ENCODE data around the gene SPIN3. TPM values are rescaled to one million over a fixed set of nuclear protein-coding genes. Genes with fewer than 3 reads are reported as not detected.
A peak's percentile ranks its signal among the peaks of the same experiment; 100 is the strongest.
"Not testable (repeated sequence)": the region's sequence is repeated elsewhere in the genome, so short reads cannot be mapped to it uniquely, and the experiment has no call there.

Gene SPIN3
- 6.3 TPM for total RNA-seq

DNA sequence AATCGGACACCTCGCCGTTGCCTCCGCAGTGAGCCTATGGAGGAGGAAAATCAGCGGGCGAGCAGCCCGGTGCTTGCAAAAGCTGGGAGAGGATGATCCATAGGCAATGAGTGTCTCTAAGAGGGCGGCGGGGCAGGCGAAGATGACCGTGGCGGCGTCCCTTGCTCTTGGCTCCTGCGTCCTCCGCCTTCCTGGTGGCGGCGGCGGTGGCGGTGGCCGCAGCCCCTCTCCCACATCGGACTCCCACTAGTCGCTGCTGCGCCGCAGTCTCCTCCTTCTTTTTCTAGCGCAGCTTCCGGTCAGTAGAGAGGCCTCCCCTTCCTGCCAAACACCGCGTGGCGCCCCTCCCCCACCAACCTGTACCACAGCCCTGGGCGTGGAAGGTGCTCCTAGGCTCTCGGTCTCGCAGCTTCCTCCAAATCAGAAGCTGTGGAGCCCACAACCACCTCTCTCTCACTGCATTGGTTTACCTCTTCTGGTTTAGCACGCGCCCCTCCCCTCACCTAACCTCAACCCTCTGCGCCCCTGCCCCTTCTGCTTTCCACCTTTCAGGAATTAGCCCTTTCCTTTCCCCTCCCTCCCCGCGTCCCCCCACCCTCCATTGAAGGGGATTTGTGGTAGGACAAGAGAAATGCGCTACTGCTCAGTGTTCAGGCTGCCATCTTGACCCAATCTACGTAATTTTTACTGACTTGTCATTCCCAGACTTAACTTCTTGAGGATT, at the start of gene SPIN3:
Gene SPIN3 (minus strand): TSS at position 271 of the 724 bp plus-strand sequence. CDS start 594 bp downstream, outside the sequence.
- peak; percentile 91 for ATAC-seq

GRCh38 chrX:57044245-57044644, 48.9 kb upstream of the SPIN3 start:
- no peak for ATAC-seq

DNA sequence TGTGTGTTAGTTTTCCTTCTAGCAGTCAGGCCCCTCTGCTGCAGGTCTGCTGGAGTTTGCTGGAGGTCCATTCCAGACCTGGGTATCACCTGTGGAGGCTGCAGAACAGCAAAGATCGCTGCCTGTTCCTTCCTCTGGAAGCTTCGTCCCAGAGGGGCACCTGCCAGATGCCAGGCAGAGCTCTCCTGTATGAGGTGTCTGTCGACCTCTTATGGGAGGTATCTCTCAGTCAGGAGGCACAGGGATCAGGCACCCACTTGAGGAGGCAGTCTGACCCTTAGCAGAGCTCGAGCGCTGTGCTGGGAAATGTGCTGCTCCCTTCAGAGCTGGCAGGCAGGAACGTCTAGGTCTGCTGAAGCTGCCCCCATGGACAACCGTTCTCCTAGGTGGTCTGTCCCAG, 41.9 kb upstream of the SPIN3 start:
- ATAC-seq, result not testable (repeated sequence)

DNA sequence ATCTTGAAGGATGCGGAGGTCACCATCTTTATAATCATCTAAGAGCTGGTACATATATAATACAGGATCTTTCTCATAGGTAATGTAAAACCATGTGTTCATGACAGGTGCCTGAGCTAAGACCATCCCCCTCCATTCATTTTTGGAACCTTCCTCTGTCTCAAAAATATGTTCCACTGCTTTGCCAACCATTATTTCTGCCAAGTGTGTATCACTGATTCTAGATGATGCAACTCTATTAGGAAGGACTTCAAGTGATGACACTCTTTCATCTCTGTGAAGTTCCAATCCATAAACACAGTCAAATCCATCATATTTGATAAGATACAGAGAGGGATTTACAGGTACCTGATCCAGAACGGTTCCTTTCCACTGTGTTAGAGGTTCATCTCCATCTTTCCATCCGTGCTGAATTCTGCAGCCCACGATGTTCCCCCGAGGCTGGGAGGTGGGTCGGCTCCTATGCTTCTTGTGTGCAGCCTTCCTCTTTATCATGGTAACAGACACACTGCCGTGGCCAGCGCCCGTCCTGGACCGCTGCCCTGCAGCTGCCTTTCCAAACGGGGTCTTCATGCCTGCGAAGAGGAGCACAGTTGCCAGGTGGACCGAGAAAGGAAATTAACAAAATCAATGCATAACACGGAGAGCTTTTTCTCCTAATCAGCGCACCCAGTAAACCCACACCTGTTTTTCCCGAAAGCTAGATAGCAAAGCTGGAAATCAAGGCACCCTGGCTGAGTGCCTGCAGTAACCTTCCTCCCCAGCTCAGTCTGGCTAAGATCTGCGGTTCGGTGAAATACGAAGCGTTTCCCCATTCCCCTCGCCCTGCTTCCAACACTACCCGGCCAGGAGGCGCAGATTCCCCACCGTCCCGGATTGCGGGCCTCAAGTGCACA, 718 bp downstream of the SPIN3 start:
- no peak for ATAC-seq

- ATAC-seq, result no peak
Observed at GRCh38 chrX:56987741-56988140, 7.6 kb downstream of the SPIN3 start.

- ATAC-seq, result peak; percentile 68
Observed at GRCh38 chrX:56986138-56986537, 9.2 kb downstream of the SPIN3 start.

DNA sequence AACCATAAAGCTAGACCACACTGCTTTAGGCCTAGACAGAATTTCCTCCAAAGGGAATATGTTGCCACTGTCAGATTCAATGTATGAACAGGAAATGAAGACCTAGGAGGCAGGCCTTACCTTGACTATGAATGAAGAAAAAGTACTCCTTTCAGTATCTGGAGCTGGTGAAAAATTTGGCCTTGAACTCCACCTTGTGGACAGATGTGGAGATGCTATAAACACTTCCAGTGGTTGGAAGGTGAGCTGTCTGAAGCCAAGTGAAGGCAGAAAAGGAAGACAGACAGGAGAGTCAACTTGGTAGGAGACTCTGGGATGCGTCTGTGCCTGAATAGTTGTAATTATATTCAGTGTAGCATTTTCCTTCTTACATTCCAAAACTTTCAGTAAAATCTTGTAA, 17.2 kb downstream of the SPIN3 start:
- peak; percentile 82 for ATAC-seq

- ATAC-seq, result no peak
Observed at GRCh38 chrX:56975611-56976010, 19.7 kb downstream of the SPIN3 start.

DNA sequence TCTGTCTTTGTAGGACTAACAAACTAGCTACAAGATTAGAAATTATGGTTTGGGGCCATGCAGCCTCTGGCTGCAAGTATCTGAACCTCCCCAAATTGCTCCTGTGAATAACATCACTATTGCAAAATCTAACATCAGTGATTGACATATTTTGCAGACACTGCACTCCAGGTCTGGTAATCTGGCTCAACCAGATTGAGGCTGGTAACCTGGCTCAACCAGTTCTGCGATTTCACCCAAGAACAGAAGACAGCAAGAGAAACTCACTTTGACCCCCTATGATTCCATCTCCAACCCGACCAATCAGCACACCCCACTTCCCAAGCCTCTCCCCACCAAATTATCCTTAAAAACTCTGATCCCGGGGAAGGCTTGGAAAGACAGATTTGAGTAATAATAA, 20.9 kb downstream of the SPIN3 start:
- ATAC-seq, result peak; percentile 79

DNA sequence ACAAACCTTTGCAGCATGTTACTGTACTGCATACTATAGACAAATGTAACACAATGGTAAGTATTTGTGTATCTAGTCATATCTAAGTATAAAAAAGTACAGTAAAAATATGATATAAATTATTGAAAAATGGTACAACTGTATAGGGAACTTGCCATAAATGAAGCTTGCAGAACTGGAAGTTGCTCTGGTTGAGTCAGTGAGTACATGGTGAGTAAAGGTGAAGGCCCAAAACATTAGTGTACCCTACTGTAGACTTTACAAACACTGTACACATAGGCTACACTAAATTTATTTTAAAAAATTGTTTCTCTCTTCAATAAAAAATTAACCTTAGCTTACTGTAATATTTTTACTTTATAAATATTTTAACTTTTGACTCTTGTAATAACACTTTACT, 25.8 kb downstream of the SPIN3 start:
- no peak for ATAC-seq

GRCh38 chrX:56968980-56969379, 26.4 kb downstream of the SPIN3 start:
- no peak for ATAC-seq

DNA sequence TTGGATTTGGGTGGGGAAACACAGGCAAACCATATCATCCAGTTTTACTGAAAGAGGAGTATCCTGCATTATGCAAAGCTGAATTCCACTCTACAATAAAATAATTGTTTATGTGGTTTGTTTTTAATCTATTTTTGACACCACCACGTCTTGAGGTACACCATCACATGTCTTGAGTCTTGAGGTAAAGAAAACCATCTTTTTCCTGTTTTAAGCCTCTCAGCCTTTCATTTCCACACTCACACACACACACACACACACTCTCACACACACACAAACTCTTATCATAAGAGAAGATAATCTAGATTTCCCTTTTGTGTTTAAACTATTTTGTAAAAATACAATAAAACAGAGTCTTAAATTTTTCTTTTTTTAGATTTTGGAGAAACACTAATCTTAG, 32.0 kb downstream of the SPIN3 start:
- ATAC-seq, result no peak

DNA sequence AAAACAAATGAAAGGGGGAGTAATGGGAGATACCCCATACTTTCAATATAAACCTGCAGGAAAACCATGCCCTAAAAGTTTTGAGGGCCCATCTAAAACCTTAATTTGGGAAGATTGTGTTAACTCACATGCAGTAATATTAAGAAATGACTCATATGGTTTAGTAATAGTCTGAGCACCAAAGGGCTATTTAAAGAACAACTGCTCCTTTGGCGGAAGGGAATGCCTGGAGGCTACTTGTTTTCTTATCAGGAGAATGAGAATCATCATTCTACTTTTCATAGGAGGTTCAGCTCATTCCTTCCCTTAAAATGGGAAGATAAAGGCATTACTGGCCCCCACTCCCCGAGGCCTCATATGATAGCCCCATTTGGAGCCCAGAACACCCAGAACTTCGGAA, 47.6 kb downstream of the SPIN3 start:
- ATAC-seq, result no peak

- ATAC-seq, result not testable (repeated sequence)
Observed at GRCh38 chrX:56946201-56946600, 49.1 kb downstream of the SPIN3 start.

DNA sequence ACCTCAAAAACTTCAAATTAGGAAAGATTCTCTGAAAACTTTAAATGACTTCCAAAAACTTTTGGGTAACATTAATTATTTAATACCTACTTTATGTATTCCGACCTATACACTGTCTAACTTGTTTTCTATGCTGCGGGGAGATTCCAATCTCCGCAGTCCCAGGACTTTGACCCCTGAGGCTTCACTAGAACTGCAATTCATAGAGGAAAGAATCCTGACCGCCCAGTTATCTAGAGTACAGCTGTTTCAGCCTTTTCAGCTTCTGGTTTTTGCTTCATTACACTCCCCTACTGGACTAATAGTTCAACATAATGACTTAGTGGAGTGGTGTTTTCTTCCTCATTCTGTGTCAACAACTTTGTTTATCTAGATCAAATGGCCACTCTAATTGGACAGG, 50.1 kb downstream of the SPIN3 start:
- ATAC-seq, result not testable (repeated sequence)

DNA sequence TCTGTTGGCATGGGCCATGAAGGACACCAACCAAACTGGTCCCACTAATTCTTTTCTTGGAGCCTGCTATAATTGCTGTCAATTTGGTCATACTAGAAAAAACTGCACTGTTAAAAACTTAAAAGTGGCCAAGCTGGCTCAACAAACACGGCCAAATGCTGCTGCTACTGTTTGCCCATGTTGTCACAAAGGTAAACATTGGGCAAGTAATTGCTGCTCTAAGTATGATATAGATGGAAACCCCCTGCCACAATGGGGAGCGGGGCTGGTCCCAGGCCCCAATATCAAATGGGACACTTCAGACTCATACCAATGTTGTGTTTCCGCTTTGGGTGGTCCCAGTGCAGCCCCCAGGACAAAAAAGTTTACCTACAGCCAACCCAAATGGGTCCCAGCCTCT, 52.1 kb downstream of the SPIN3 start:
- no peak for ATAC-seq

Other genes with a start within 250 kb of the SPIN3 start
- 4.0 TPM for gene SPIN2B, start 126.0 kb upstream of the SPIN3 start, total RNA-seq
- gene SPIN2A, start 141.9 kb upstream of the SPIN3 start, total RNA-seq, result not detected